CD14-positive monocyte (primary cell): ENCODE data around the gene LRRC61. TPM values are rescaled to one million over a fixed set of nuclear protein-coding genes. Genes with fewer than 3 reads are reported as not detected.
"Not testable (repeated sequence)": the region's sequence is repeated elsewhere in the genome, so short reads cannot be mapped to it uniquely, and the experiment has no call there.

Experiments used
- DNase-seq, 3 donors: peaks; one replicate each; pipeline ENCODE4 v3.0.0-alpha.2; 2011 to 2022
- H2AFZ ChIP-seq: 2 replicates; pipeline ENCODE4 v1.6.0; 2012; ENCODE audit warnings: mild to moderate bottlenecking, low read depth, low read length, inconsistent platforms; ENCODE audit not compliant: insufficient read depth, poor library complexity, severe bottlenecking
- H3K27ac ChIP-seq, 2 donors: 1 replicate in 1 of 2; 2 replicates in 1 of 2; pipeline ENCODE4 v1.5.1; 2012 to 2013; ENCODE audit warnings: low read length in 2 of 2, control low read depth in 1 of 2, inconsistent platforms in 1 of 2, low read depth in 1 of 2, mild to moderate bottlenecking in 1 of 2
- H3K27me3 ChIP-seq, 2 donors: one replicate each; pipeline versions ENCODE4 v1.6.0 to v1.6.1; 2011 to 2013; ENCODE audit warnings: low read length in 2 of 2; ENCODE audit not compliant: control insufficient read depth in 2 of 2, insufficient read depth in 2 of 2
- H3K36me3 ChIP-seq, 2 donors: replicated peaks in 1 of 2; 1 replicate in 1 of 2; 2 replicates in 1 of 2; pipeline versions ENCODE4 v1.5.1 to v1.6.1; 2012 to 2013; ENCODE audit warnings: low read length in 2 of 2, control low read depth in 1 of 2, inconsistent platforms in 1 of 2, mild to moderate bottlenecking in 1 of 2; ENCODE audit not compliant: insufficient read depth in 2 of 2, control insufficient read depth in 1 of 2
- H3K4me1 ChIP-seq, 2 donors: 1 replicate in 1 of 2; 2 replicates in 1 of 2; pipeline versions ENCODE4 v1.5.1 to v1.6.1; 2012 to 2013; ENCODE audit warnings: low read length in 2 of 2, control low read depth in 1 of 2, inconsistent platforms in 1 of 2, mild to moderate bottlenecking in 1 of 2, moderate library complexity in 1 of 2; ENCODE audit not compliant: insufficient read depth in 2 of 2, control insufficient read depth in 1 of 2
- H3K4me2 ChIP-seq: replicated peaks from 2 replicates; pipeline ENCODE3; 2012; ENCODE audit warnings: low read length, moderate library complexity, mild to moderate bottlenecking; ENCODE audit not compliant: poor library complexity, severe bottlenecking; ENCODE audit errors: extremely low read depth
- H3K4me3 ChIP-seq, 3 experiments: fragments of 200-600 bp in 1 of 3; sonication (generic) in 1 of 3; replicated peaks in 1 of 3; 1 replicate in 2 of 3; 2 replicates in 1 of 3; pipeline ENCODE4 v1.5.1; 2011 to 2013; ENCODE audit warnings: low read length in 3 of 3, mild to moderate bottlenecking in 3 of 3, control low read depth in 2 of 3, low read depth in 2 of 3, inconsistent platforms in 1 of 3, moderate library complexity in 1 of 3
- H3K79me2 ChIP-seq: 2 replicates; pipeline ENCODE4 v1.6.0; 2012; ENCODE audit warnings: mild to moderate bottlenecking, control low read depth, inconsistent platforms, low read length, moderate library complexity; ENCODE audit not compliant: insufficient read depth
- H3K9ac ChIP-seq: 2 replicates; pipeline ENCODE4 v1.6.0; 2017; ENCODE audit warnings: low read length, mild to moderate bottlenecking; ENCODE audit not compliant: insufficient read depth, poor library complexity, severe bottlenecking
- H3K9me3 ChIP-seq, 2 donors: replicated peaks in 1 of 2; 1 replicate in 1 of 2; 2 replicates in 1 of 2; pipeline versions ENCODE4 v1.5.1 to v1.6.1; 2012 to 2013; ENCODE audit warnings: low read length in 2 of 2, control low read depth in 1 of 2; ENCODE audit not compliant: control insufficient read depth in 1 of 2, insufficient read depth in 1 of 2
- H4K20me1 ChIP-seq: 2 replicates; pipeline ENCODE4 v1.6.0; 2012; ENCODE audit warnings: mild to moderate bottlenecking, low read length, control low read depth, moderate library complexity; ENCODE audit not compliant: insufficient read depth
- H3K27ac Mint-ChIP-seq, 7 donors: one replicate each; pipeline ENCODE4 v1.8.0; 2020; ENCODE audit warnings: mild to moderate bottlenecking in 7 of 7, mixed read lengths in 7 of 7, moderate library complexity in 6 of 7, inconsistent platforms in 2 of 7
- H3K27me3 Mint-ChIP-seq, 3 donors: one replicate each; pipeline ENCODE4 v1.8.0; 2021 to 2022; ENCODE audit warnings: low read depth in 3 of 3, mild to moderate bottlenecking in 3 of 3, mixed read lengths in 3 of 3, moderate library complexity in 3 of 3, inconsistent platforms in 1 of 3
- H3K36me3 Mint-ChIP-seq, 2 donors: one replicate each; pipeline ENCODE4 v1.8.0; 2020; ENCODE audit warnings: mixed read lengths in 2 of 2, inconsistent platforms in 1 of 2, mild to moderate bottlenecking in 1 of 2
- H3K4me1 Mint-ChIP-seq: one replicate; pipeline ENCODE4 v1.8.0; 2020; ENCODE audit warnings: mild to moderate bottlenecking, mixed read lengths
- H3K4me3 Mint-ChIP-seq, 2 donors: one replicate each; pipeline ENCODE4 v1.8.0; 2020; ENCODE audit warnings: mild to moderate bottlenecking in 2 of 2, mixed read lengths in 2 of 2, moderate library complexity in 1 of 2
- H3K9me3 Mint-ChIP-seq, 7 donors: one replicate each; pipeline ENCODE4 v1.8.0; 2020 to 2022; ENCODE audit warnings: mixed read lengths in 7 of 7, mild to moderate bottlenecking in 6 of 7, moderate library complexity in 6 of 7, inconsistent platforms in 2 of 7
- CTCF ChIP-seq: fragments of 200-600 bp; IDR thresholded peaks from one replicate; pipeline ENCODE4 v1.8.0; 2022; ENCODE audit warnings: antibody characterized with exemption, mild to moderate bottlenecking
- WGBS: methylation state at CpG from one replicate; pipeline ENCODE4 v1.1.5; 2013; ENCODE audit warnings: missing lambda C conversion rate; ENCODE audit not compliant: insufficient coverage; 5-methylcytosine and 5-hydroxymethylcytosine counted together
- intact Hi-C, 2 donors: fragments of 100-400 bp; cut with micrococcal nuclease; formaldehyde crosslinking; loops; one replicate each; pipeline versions ENCODE4 v1.15.0 to v1.15.1; 2023
- polyA plus RNA-seq, 3 donors: library from polyadenylated mRNA; depleted of rRNA in 1 of 3; unstranded in 2 of 3; stranded (reverse) in 1 of 3; fragments of 300-500 nt in 2 of 3; fragments of >200 nt in 1 of 3; fragmentation: Illumina TruSeq in 2 of 3; gene quantifications; 1 replicate in 2 of 3; 2 replicates in 1 of 3; pipeline ENCODE4 v1.2.3, GENCODE V29; 2012 to 2021

Gene LRRC61
- polyA plus RNA-seq, 3 donors, result 1.4 to 8.6 (median 5.7) TPM

- no peak overlapping the region for H2AFZ ChIP-seq
- Mint-ChIP-seq H3K27me3 (peaks cover 0 to 5% (median 0%) of the 10 kb centered on the region in 3 donors), H3K9me3 (peaks cover 0 to 3% (median 0%) of the 10 kb centered on the region in 7 donors), H3K4me3 (no peak overlapping the region), H3K36me3 (peaks cover 7 to 13% of the 10 kb centered on the region in 2 donors), H3K4me1 (peaks cover 48% of the 10 kb centered on the region), H3K27ac (peak overlapping the region; percentile 6 to 81 (median 53))
- no peaks in the 10 kb centered on the region for H3K27me3 ChIP-seq
- peak overlapping the region; percentile 34 to 67 for H3K27ac ChIP-seq
- WGBS, result 13% methylated on average over 5 of the region's 15 CpGs
- H3K9me3 ChIP-seq, result no peaks in the 10 kb centered on the region
- peaks cover 43 to 46% of the 10 kb centered on the region in 2 donors for H3K4me1 ChIP-seq
- intact Hi-C loops, result loop anchor here in 1 of 2 donors (5.0 kb wide), 1 partner anchor 32 kb away; no protein-coding TSS in a partner anchor
- no peak for TF ChIP-seq CTCF
- DNase-seq, result peak; percentile 50 to 68 (median 59)
- H3K79me2 ChIP-seq, result peaks cover 45% of the 10 kb centered on the region
- H3K36me3 ChIP-seq, result no peaks in the 10 kb centered on the region
- H3K9ac ChIP-seq, result no peak overlapping the region
- peaks cover 3% of the 10 kb centered on the region for H4K20me1 ChIP-seq
- H3K4me2 ChIP-seq, result peak overlapping the region; percentile 19
- peak overlapping the region in 1 of 3 experiments; percentile 11 for H3K4me3 ChIP-seq
Measured at GRCh38 chr7:150384406-150385301, 61.5 kb downstream of the LRRC61 start.

GRCh38 chr7:150385302-150385723 lies 62.2 kb downstream of the LRRC61 start:
- no peak for DNase-seq
- H3K27ac Mint-ChIP-seq, result peak overlapping the region in 2 of 7 donors; percentile 37 to 53
- peaks cover 0 to 4% of the 10 kb centered on the region in 2 donors for H3K36me3 ChIP-seq
- H4K20me1 ChIP-seq, result peaks cover 2% of the 10 kb centered on the region
- no peak overlapping the region for H3K9ac ChIP-seq
- peaks cover 38% of the 10 kb centered on the region for H3K79me2 ChIP-seq
- H3K4me3 ChIP-seq, result no peak overlapping the region
- H3K4me2 ChIP-seq, result no peak overlapping the region
- peaks cover 0 to 5% (median 0%) of the 10 kb centered on the region in 3 donors for H3K27me3 Mint-ChIP-seq
- peaks cover 41% of the 10 kb centered on the region for H3K4me1 Mint-ChIP-seq
- H3K9me3 ChIP-seq, result no peaks in the 10 kb centered on the region
- H3K4me1 ChIP-seq, result peaks cover 37 to 39% of the 10 kb centered on the region in 2 donors
- intact Hi-C loops, result loop anchor here in 1 of 2 donors (5.0 kb wide), 1 partner anchor 33 kb away; no protein-coding TSS in a partner anchor
- 85% methylated on average over 12 of the region's 14 CpGs for WGBS
- no peak overlapping the region for H2AFZ ChIP-seq
- peaks cover 9 to 19% of the 10 kb centered on the region in 2 donors for H3K36me3 Mint-ChIP-seq
- no peak overlapping the region for H3K4me3 Mint-ChIP-seq
- H3K27ac ChIP-seq, result no peak overlapping the region
- no peak for TF ChIP-seq CTCF
- no peaks in the 10 kb centered on the region for H3K27me3 ChIP-seq
- peaks cover 0 to 3% (median 0%) of the 10 kb centered on the region in 7 donors for H3K9me3 Mint-ChIP-seq

- not testable (repeated sequence) for H3K27ac ChIP-seq, H3K27ac Mint-ChIP-seq, H3K4me2 ChIP-seq, H3K36me3 ChIP-seq, H3K9ac ChIP-seq, H3K4me3 Mint-ChIP-seq, H3K27me3 Mint-ChIP-seq, DNase-seq, H3K9me3 Mint-ChIP-seq, H3K27me3 ChIP-seq, H3K9me3 ChIP-seq, H4K20me1 ChIP-seq, H2AFZ ChIP-seq, H3K4me3 ChIP-seq
- peaks cover 31 to 33% of the 10 kb centered on the region in 2 donors for H3K4me1 ChIP-seq
- H3K36me3 Mint-ChIP-seq, result peaks cover 13 to 23% of the 10 kb centered on the region in 2 donors
- peaks cover 33% of the 10 kb centered on the region for H3K79me2 ChIP-seq
- whole genome bisulfite sequencing, result no CpG with 5 or more reads among the region's 6 CpGs
- H3K4me1 Mint-ChIP-seq, result peaks cover 36% of the 10 kb centered on the region
- intact Hi-C loops, result loop anchor here in 1 of 2 donors (5.0 kb wide), 1 partner anchor 34 kb away; no protein-coding TSS in a partner anchor
Measured at GRCh38 chr7:150385884-150386283, 62.7 kb downstream of the LRRC61 start.
